NCI-H82 treated with DMSO at 0.1 percent for 48 hours (cell line): ENCODE results near the gene SLC40A1.

Experiments used
- DNase-seq: peaks from one replicate; lab custom pipeline; 2025; ENCODE audit not compliant: unreplicated experiment; lab: John Stamatoyannopoulos, UW

Gene SLC40A1

GRCh38 chr2:189570570-189571031 is 10.0 kb downstream of the SLC40A1 start:
- no peak for DNase-seq

DNA sequence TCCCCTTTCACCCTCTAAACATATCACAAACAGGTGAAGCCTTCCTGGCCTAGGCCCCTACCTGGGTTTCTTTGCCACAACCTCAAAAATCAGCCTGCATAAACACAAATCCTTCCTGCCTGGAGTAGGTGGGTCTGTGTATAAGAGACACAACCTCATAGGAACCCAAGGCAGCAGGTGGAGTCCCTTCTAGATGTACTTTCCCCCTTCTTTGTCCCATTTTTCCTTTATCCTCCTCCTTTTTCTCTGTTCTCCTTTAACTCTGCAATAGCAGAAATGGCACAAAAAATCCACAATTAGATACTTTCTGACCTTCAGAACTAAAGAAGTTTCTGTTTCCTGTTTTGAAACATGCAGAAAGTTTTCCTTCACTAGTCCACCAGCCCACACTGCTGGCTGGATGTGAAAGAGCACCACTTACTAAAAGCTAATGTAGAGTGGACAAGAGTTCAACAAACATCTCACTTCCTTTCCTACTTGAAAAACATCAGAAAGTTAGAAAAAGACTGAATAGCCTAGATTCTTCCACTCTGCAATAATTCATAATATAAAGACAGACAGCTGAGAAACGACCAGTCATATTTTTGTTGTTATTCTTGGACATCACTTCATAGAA is 11.2 kb downstream of the SLC40A1 start:
- DNase-seq: no peak

- no peak for DNase-seq
Measured at GRCh38 chr2:189566046-189566445, 14.5 kb downstream of the SLC40A1 start.

- no peak for DNase-seq
Measured at GRCh38 chr2:189561371-189562038, 19.1 kb downstream of the SLC40A1 start.

- no peak for DNase-seq
Measured at GRCh38 chr2:189560273-189560586, 20.4 kb downstream of the SLC40A1 start.

DNA sequence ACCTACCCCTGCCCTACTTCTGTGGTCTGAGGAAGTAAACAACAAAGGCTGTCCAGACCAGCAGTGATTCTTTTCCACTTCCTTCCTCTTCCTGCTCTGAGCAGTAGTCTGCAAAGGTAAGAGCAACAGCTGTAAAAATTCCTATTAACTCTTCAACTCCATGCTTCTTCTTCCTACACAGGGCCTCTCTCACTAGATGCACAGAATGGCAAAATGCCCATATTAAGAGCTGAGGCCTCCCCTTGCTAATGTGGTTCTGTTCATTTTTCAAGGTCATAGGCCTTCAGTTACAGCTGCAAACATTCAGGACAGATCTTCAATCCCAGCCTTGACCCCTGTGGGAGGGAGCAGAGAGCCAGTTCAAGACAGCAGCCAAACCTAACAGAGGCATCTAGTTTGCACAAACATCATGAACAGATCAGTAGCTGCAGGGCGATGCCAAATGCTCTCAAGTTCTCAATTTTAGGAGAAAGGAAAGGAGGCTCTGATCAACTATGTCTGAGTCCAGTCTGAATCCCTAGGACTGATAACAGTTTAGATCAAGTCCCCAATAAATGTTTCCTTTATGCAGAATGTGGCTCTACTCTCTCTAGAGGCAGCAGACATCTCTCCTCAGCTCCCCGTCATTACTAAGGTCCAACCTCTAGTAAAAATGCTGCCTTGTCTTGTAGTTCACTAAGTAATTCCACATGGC is 20.9 kb downstream of the SLC40A1 start:
- DNase-seq: no peak

GRCh38 chr2:189558516-189559272 is 21.9 kb downstream of the SLC40A1 start:
- DNase-seq: no peak

GRCh38 chr2:189557373-189557772 is 23.2 kb downstream of the SLC40A1 start:
- DNase-seq: no peak

- DNase-seq: no peak
Measured at GRCh38 chr2:189556526-189556925, 24.1 kb downstream of the SLC40A1 start.

DNA sequence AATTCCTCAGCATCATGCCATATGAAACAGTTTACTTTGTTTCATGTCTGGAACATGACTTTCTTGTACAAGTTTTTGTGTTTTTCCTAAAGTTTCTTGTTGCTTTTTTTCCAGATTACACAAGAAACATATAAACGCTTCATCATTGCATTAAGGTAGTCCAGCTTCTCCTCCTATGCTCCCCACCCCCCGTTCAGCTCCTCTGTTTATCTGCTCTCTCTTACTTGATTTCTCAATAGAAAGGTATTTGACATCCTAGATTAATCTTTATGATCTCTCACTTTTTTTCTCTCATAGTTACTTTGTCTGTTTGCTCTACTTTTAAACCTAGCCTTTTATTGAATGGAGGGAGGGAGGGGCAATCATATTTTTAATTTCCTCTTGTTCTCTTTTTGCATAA is 25.4 kb downstream of the SLC40A1 start:
- no peak for DNase-seq

DNA sequence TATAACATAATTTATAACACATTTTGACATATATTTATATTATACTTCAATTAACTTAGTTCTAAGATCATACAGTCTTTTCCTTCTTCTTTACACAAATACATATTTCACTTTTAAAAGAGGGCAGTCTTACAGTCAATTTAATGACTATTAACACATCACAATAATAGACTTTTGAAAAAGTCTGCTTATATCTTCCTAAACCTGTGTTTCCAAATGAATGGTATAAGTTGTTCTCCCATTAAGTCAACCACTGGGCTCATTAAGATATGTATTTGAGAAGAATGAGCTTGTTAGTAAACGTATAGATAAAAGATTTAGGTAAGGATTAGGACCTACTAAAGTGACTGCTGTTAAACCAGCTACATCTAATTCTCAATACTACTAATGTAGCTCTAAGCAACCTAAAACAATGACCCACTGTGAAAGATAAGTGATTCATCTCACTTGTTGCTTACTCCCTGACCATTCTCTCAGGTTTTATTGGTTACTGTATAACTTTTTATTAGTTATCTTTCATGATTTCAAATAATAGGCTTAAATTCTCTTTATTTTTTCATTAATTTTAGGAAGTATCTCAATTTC is 27.0 kb downstream of the SLC40A1 start:
- DNase-seq: no peak

DNA sequence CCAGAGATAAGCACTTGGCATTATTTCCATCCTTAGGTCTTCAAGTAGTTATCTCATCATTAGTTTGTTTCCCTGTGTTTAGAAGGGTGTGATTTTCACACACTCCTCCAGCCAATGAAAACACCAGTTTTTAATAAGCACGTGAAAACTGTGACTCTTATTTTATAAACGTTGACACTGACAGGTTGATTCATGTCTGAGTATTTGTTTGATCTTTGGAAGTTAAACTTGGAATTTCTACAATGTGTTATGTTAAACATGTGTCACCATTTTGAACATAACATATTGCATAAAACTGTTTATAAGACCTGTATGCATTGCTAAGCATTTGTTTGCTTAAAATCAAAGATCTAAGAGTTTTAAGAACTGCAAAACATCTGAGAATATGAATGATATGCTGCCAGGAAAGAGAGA is 27.6 kb downstream of the SLC40A1 start:
- DNase-seq: no peak

- no peak for DNase-seq
Measured at GRCh38 chr2:189552334-189552990, 28.1 kb downstream of the SLC40A1 start.

DNA sequence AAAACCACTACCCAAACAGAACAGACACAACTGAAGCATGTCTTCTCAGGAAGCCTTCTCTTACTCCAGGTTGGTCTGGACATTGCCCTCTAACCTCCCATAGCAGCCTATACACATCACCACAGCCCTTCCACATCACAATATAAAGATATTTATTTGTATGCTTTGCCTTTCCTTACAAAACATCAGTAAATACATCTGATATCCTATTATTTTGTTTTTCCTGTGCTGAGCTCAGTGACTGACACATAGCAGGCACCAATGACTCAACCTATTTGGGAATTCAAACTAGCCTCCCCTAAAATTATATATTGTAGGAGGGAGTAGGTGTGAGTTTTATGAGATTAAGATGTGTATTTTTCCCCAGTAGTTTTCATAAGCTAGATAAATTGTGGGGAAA is 28.8 kb downstream of the SLC40A1 start:
- DNase-seq: no peak

DNA sequence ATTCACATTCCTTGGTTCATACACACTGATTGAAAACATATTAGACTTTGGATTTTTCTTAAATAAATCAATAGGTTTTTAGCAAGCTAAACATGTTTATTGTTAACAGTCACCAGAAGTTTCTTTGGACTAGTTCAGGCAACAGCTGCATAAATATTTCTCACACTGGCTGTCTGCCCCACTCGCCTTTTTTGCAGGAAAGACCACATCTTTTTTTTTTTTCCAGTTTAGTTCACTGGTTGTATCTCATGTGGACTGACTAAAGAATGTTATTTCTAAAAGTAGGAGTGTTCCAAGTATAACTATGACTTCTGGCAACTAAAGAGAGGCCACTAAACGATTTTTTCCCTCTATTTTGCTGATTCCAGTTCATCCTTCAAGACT is 31.1 kb downstream of the SLC40A1 start:
- DNase-seq: no peak

- no peak for DNase-seq
Measured at GRCh38 chr2:189548666-189549448, 31.7 kb downstream of the SLC40A1 start.

GRCh38 chr2:189545418-189545817 is 35.2 kb downstream of the SLC40A1 start:
- no peak for DNase-seq

GRCh38 chr2:189544318-189545042 is 36.1 kb downstream of the SLC40A1 start:
- no peak for DNase-seq

- no peak for DNase-seq
Measured at GRCh38 chr2:189543367-189543766, 37.2 kb downstream of the SLC40A1 start.
